ENCODE results near the gene LXN.

LXN gene

GRCh38 chr3:158711886-158712285, 39.4 kb upstream of the LXN start:
- peak; percentile 77 for DNase-seq (ENCODE audit: low read depth)
- in situ Hi-C loops (cut with HindIII; ENCODE audit: low sequenced_read_pairs): no loop called here
- H3K4me3 ChIP-seq (ENCODE audit: low read depth, low read length): no peak overlapping the region
- no peak for TF ChIP-seq CTCF (IDR thresholded peaks at IDR 0.05; ENCODE audit: low read depth, low read length, missing control alignments)

GRCh38 chr3:158710601-158711000, 38.2 kb upstream of the LXN start:
- no peak for TF ChIP-seq CTCF (IDR thresholded peaks at IDR 0.05; ENCODE audit: low read depth, low read length, missing control alignments)
- H3K4me3 ChIP-seq (ENCODE audit: low read depth, low read length): no peak overlapping the region
- no peak for DNase-seq (ENCODE audit: low read depth)
- in situ Hi-C loops (cut with HindIII; ENCODE audit: low sequenced_read_pairs): no loop called here

GRCh38 chr3:158709666-158710083, 37.2 kb upstream of the LXN start:
- peak; percentile 99 for DNase-seq (ENCODE audit: low read depth)
- no peak for TF ChIP-seq CTCF (IDR thresholded peaks at IDR 0.05; ENCODE audit: low read depth, low read length, missing control alignments)
- H3K4me3 ChIP-seq (ENCODE audit: low read depth, low read length): no peak overlapping the region
- in situ Hi-C loops (cut with HindIII; ENCODE audit: low sequenced_read_pairs): loop anchor here (10.0 kb wide), 1 partner anchor 55 kb away; no protein-coding TSS in a partner anchor

- in situ Hi-C loops (cut with HindIII; ENCODE audit: low sequenced_read_pairs): loop anchor here (10.0 kb wide), 1 partner anchor 49 kb away; no protein-coding TSS in a partner anchor
- TF ChIP-seq CTCF (IDR thresholded peaks at IDR 0.05; ENCODE audit: low read depth, low read length, missing control alignments): no peak
- DNase-seq (ENCODE audit: low read depth): no peak
- no peak overlapping the region for H3K4me3 ChIP-seq (ENCODE audit: low read depth, low read length)
These were observed 31.1 kb upstream of the LXN start for GRCh38 chr3:158703566-158703965.

GRCh38 chr3:158702815-158703481, 30.5 kb upstream of the LXN start:
- H3K4me3 ChIP-seq (ENCODE audit: low read depth, low read length): no peak overlapping the region
- TF ChIP-seq CTCF (IDR thresholded peaks at IDR 0.05; ENCODE audit: low read depth, low read length, missing control alignments): no peak
- in situ Hi-C loops (cut with HindIII; ENCODE audit: low sequenced_read_pairs): loop anchor here (10.0 kb wide), 1 partner anchor 48 kb away; no protein-coding TSS in a partner anchor
- no peak for DNase-seq (ENCODE audit: low read depth)

- no peak for DNase-seq (ENCODE audit: low read depth)
- TF ChIP-seq CTCF (IDR thresholded peaks at IDR 0.05; ENCODE audit: low read depth, low read length, missing control alignments): no peak
- no peak overlapping the region for H3K4me3 ChIP-seq (ENCODE audit: low read depth, low read length)
- in situ Hi-C loops (cut with HindIII; ENCODE audit: low sequenced_read_pairs): loop anchor here (10.0 kb wide), 1 partner anchor 47 kb away; no protein-coding TSS in a partner anchor
These were observed 29.1 kb upstream of the LXN start for GRCh38 chr3:158701420-158702065.

Measured in astrocyte of the cerebellum (primary cell).